PFSK-1 (cell line): ENCODE measurements around the gene GRK4.
A peak's percentile ranks its signal among the peaks of the same experiment; 100 is the strongest.

Source experiments
- FOXP2 ChIP-seq: optimal IDR thresholded peaks from 2 replicates; pipeline ENCODE3; 2011; ENCODE audit warnings: borderline replicate concordance, control low read depth, inconsistent platforms; ENCODE audit not compliant: insufficient read depth; ENCODE audit errors: extremely low read length, extremely low read depth
- POLR2AphosphoS5 ChIP-seq: IDR thresholded peaks from 2 replicates; pipeline ENCODE4 v1.6.1; 2012; ENCODE audit warnings: low read depth, mild to moderate bottlenecking, control low read depth, low read length, moderate library complexity
- SIN3A ChIP-seq: IDR thresholded peaks from 2 replicates; pipeline ENCODE4 v1.6.1; 2012; ENCODE audit warnings: mild to moderate bottlenecking, low read length, moderate library complexity, borderline replicate concordance; ENCODE audit not compliant: insufficient read depth
- TAF1 ChIP-seq: IDR thresholded peaks from 2 replicates; pipeline ENCODE4 v1.6.1; 2012; ENCODE audit warnings: low read length, control low read depth, borderline replicate concordance; ENCODE audit not compliant: insufficient read depth
- TF ChIP-seq, protein P1 (sequence below), 2 experiments: IDR thresholded peaks; 2 replicates each; pipeline versions ENCODE4 v1.6.1 to v1.8.0; 2011 to 2012; ENCODE audit warnings: low read depth in 2 of 2, low read length in 2 of 2, control low read depth in 1 of 2, inconsistent platforms in 1 of 2, mild to moderate bottlenecking in 1 of 2, moderate library complexity in 1 of 2; ENCODE audit not compliant: insufficient read depth in 1 of 2

The GRK4 gene

DNA sequence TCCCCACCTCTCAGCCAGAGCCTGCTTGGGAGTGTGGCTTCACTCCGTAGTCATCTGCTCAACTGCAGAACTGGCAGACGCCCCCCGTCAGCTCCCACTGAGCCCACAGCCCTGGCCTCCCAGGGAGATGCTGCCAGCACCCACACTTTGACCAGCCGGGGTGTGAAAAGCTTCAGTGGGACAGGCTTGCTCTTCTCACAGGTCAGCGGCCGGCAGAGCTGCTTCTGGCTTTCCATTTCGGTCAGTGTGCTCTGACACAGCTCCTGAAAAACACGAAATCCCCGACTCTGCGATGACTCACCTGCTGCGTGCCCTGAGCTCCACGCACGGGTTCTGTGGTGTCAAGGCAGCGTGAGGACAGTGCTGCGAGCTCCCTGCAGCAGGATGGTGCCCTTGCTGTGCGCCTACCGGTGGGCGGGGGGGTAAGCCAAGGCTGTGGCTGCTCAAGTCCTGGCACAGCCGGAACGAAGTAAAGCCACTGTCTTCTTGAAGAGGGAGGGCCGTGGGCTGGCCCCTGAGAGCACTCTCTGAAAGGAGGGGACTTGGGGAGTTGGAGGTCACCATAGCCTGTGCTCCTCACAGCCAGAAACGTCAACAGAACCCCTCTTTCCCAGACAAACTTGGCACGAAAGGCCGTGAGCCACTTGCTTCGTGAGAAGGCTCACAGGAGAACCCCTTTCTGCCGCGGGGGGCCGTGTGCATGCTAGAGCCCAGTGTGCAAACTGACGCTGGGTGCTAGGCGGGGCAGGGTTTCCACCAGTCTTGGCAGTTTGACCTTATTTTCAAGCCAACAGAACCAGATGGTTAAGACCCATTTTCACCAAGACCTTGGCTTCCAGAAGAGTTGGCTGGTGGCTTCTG is 23.8 kb upstream of the GRK4 start:
- TF ChIP-seq POLR2AphosphoS5 (no peak), FOXP2 (no peak), SIN3A (no peak), TAF1 (no peak)
- TF ChIP-seq, protein P1, sequence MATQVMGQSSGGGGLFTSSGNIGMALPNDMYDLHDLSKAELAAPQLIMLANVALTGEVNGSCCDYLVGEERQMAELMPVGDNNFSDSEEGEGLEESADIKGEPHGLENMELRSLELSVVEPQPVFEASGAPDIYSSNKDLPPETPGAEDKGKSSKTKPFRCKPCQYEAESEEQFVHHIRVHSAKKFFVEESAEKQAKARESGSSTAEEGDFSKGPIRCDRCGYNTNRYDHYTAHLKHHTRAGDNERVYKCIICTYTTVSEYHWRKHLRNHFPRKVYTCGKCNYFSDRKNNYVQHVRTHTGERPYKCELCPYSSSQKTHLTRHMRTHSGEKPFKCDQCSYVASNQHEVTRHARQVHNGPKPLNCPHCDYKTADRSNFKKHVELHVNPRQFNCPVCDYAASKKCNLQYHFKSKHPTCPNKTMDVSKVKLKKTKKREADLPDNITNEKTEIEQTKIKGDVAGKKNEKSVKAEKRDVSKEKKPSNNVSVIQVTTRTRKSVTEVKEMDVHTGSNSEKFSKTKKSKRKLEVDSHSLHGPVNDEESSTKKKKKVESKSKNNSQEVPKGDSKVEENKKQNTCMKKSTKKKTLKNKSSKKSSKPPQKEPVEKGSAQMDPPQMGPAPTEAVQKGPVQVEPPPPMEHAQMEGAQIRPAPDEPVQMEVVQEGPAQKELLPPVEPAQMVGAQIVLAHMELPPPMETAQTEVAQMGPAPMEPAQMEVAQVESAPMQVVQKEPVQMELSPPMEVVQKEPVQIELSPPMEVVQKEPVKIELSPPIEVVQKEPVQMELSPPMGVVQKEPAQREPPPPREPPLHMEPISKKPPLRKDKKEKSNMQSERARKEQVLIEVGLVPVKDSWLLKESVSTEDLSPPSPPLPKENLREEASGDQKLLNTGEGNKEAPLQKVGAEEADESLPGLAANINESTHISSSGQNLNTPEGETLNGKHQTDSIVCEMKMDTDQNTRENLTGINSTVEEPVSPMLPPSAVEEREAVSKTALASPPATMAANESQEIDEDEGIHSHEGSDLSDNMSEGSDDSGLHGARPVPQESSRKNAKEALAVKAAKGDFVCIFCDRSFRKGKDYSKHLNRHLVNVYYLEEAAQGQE (IDR thresholded peaks at IDR 0.05; ENCODE audit: insufficient read depth in 1 of 2, low read depth in 2 of 2, low read length in 2 of 2): no peak

DNA sequence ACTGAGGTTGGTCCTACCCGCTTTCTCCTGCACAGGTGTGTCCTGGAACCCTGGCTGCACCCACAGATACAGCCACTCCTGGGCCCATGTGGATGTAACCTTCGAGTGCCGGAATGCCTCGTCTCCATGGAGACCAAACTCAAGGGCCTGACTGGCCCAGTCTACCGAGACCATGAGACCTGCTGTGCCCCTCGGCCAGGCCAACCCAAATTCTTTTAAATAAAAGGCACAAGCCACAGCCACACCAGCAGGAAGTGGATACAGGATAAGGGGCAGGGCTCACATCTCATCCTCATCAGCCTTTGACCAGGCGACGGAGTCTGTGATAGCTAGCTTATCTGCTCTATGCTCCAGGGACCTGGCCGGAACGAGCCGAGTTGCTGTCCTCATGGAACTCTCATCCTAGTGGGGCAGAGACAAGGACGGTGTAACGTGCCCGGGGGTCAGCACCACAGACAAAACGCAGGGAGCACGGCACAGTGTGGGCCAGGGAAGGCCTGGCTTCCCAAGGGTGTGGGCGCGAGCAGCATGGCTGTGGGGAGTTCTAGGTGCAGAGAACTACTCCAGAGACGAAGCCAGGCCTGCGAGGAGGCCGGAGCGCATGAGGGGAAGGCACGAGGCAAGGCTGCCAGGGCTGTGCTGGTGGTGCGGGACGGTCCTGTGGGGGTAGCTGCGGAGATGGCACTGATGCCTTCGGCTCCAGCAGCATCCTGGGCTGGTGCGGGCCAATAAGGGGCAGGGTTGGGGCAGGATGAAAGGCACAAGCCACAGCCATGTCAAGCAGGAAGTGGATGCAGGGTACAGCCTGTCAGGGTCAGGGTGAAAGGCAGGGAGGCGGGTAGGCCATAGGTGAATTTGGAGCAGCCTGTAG is 22.9 kb upstream of the GRK4 start:
- TF ChIP-seq FOXP2 (no peak), POLR2AphosphoS5 (0 out of 2 replicates have a peak, but pooled peaks have one; percentile 1), SIN3A (no peak)

DNA sequence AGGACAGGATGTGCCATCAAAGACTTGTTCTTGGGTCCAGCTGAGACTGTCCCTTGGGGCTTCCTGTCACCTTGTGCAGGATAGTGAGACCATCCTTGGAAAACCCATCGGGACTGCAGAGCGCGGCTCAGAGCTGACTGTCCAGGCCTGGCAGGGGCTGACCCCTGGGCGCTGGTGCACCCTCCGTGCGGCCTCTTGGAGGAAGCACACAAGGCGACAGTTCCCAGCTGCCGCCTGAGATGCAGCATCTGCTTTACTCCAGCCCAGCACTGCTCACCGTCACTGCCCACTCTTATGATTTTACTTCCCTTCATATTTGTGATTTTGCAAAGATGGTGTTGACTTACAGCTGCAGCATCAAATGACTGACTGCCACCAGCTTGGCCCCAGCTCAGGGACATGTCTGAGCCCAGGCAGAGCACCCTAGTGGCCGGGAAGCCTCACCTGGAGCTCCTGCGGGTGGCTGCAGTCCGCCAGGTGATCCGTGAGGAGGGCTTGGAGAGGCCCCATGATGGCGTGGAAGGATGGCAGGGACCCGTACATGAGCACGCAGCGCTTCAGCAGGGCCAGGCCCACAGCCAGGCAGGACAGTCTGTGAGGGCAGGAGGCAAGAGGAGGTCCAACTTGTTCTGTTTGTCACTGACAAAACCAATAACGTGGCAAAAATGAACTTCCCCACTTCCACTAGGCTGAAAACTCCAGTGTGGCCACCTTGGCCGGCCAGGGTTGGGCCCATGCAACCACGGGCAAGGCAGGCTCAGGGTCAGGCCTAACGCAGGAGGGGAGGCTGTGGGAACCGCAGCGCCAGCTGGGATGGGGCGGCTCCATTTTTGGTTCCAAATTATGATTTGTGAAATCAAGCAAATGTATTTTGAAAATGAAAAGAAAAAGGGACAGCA is 22.0 kb upstream of the GRK4 start:
- no peak for TF ChIP-seq FOXP2
- TF ChIP-seq SIN3A: no peak
- TF ChIP-seq, protein P1 (IDR thresholded peaks at IDR 0.05; ENCODE audit: insufficient read depth in 1 of 2, low read depth in 2 of 2, low read length in 2 of 2): no peak
- TF ChIP-seq TAF1: no peak
- TF ChIP-seq POLR2AphosphoS5: no peak

GRCh38 chr4:2942037-2942531 is 21.3 kb upstream of the GRK4 start:
- no peak; the same call in 1 of the 2 replicates for TF ChIP-seq POLR2AphosphoS5
- TF ChIP-seq, protein P1 (IDR thresholded peaks at IDR 0.05; ENCODE audit: insufficient read depth in 1 of 2, low read depth in 2 of 2, low read length in 2 of 2): no peak
- TF ChIP-seq TAF1: no peak
- no peak for TF ChIP-seq FOXP2
- no peak for TF ChIP-seq SIN3A

DNA sequence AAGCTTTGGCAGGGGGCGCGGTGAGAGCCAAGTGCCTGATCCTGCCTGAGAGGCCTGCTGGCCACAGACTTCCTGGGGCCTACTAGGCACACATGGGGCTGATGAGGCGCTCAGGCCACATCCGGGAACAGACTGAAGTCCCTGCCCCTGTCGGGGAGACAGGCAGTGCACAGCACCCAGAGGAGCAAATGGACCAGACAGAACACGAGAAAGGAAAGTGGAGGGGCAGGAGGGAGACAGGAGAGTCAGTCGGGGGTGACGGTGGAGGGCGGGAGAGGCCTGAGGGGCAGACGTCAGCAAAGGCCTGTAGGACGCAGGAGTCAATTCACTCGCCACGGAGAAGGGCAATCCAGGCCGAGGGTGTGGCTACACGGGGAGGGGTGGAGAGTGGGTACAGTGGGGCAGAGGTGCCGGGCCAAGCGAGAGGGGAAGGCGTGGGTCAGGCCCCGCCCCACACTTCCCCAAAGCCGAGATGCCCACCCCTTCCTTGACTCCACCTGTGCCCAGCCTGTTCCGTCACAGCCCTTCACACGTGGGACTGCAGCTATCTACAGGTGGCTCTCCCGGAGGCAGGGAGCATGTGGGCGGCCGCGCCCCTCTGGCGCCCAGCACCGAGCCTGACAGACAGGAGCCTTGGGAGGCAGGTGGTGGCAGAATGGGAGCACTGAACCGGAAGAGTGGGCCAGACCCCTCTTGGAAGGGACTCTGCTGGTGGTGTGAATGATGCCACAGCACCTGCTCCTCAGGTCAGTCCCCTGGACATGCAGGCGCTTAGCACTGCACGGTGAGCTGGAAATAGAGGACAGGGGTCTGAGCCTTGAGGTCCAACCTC is 20.6 kb upstream of the GRK4 start:
- TF ChIP-seq, protein P1 (IDR thresholded peaks at IDR 0.05; ENCODE audit: insufficient read depth in 1 of 2, low read depth in 2 of 2, low read length in 2 of 2): no peak
